GM18951 (cell line): ENCODE data around the gene IL22RA2.

Source experiments
- POLR2A ChIP-seq: IDR thresholded peaks from 4 replicates; pipeline ENCODE4 v1.6.1; 2011; ENCODE audit warnings: mild to moderate bottlenecking; ENCODE audit not compliant: insufficient read length, insufficient read depth; ENCODE audit errors: extremely low read depth
- in situ Hi-C: fragments of 300-500 bp; cut with MboI; formaldehyde crosslinking; loops from one replicate; pipeline ENCODE4 v1.12.0; 2022; ENCODE audit warnings: low sequenced_read_pairs, mixed read lengths, inconsistent platforms; ENCODE audit not compliant: unreplicated experiment

The IL22RA2 gene

GRCh38 chr6:137117581-137117980 is 55.9 kb downstream of the IL22RA2 start:
- no peak for TF ChIP-seq POLR2A
- in situ Hi-C loops: no loop called here

DNA sequence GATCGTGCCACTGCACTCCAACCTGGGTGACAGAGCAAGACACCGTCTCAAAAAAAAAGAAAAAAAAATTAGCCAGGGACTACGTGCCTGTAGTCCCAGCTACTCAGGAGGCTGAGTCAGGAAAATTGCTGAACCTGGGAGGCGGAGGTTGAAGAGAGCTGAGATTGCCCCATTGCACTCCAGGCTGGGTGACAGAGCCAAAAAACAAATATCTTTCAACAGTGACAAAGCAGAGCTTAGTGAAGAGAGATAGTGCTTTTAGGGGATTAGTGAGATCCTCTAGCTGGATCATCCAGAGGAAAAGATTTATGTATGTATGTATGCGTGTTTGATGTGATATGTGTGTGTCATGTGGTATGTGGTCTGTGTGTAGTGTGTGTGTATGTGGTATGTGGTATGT is 56.6 kb downstream of the IL22RA2 start:
- TF ChIP-seq POLR2A: no peak
- in situ Hi-C loops: no loop called here

DNA sequence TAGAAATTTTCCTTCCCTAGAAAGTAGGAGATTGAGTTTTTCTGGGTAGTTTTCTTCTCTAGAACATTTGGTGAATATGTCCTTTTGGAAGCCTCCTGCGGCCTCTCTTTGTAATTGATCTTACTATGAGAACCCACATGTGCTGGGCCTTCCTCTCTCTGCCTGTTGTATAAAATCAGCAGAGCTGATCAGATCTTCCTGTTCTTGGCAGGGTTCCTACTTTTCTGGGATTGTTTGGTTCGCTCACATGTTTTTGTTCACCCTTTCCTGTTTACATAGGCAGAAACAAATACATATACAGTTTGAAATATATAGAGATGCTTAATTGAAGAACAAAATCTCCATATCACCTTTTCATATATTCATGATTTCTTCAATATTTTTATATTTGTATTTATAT is 57.8 kb downstream of the IL22RA2 start:
- in situ Hi-C loops: no loop called here
- no peak for TF ChIP-seq POLR2A

DNA sequence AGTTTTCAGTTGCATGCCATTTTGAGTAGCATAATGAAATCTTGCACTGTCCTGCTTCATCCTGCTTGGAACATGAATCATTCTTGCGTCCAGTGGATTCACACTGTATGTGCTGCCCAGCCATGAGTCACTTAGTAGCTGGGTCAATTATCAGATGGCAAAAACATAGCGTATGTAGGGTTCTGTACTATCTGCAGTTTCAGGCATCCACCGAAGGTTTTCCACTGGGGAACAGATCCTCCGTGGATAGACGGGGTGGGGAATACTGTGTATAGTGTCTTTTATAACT is 61.4 kb downstream of the IL22RA2 start:
- in situ Hi-C loops: no loop called here
- TF ChIP-seq POLR2A: no peak

DNA sequence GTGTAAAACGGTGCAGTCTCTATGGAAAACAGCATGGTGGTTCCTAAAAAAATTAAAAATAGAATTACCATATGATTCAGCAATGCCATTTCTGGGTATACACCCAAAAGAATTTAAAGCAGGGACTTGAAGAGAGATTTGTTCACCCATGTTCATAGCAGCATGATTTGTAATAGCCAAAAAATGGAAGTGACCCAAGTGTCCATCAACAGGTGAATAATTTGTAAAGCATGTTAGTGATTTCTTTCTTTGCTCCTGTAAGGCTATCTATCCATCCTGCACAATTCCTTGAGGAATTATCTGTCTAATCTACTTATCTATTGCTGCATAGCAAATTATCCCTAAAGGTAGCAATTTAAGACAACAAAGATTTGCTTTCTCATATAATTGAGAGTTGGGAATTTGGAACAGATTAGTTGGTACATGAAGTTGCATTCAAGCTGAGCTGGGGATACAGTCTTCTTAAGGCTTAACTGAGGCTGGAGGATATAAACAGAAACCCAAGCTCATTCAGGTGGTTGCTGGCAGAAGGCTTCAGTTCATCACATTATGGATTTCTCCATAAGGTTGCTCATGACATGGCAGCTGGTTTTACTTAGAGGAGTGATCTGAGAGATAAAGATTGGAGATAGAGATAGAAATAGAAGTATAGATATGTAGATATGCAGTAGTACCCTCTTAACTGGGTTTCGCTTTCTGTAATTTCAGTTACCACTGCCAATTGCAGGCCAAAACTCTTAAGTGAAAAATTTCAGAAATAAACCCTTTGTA is 62.0 kb downstream of the IL22RA2 start:
- no peak for TF ChIP-seq POLR2A
- in situ Hi-C loops: no loop called here

DNA sequence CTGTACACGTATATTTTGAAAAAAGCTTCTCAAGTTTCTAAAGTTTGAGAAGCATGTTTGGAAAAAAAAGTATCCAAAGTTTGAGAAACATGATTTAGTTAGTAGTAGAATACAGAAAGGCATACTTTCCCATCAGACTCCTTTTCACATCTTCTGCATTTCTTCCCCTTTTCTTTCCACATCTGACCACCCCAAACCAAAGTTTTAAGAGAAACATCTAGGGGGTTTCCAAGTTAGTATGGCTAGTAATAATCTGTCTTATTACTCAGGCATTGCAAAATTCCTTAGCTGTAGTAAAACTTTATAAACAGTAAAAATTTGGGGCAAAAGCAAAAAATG is 65.7 kb downstream of the IL22RA2 start:
- no peak for TF ChIP-seq POLR2A
- in situ Hi-C loops: loop anchor here (10.0 kb wide), 1 partner anchor 57 kb away; no protein-coding TSS in a partner anchor

DNA sequence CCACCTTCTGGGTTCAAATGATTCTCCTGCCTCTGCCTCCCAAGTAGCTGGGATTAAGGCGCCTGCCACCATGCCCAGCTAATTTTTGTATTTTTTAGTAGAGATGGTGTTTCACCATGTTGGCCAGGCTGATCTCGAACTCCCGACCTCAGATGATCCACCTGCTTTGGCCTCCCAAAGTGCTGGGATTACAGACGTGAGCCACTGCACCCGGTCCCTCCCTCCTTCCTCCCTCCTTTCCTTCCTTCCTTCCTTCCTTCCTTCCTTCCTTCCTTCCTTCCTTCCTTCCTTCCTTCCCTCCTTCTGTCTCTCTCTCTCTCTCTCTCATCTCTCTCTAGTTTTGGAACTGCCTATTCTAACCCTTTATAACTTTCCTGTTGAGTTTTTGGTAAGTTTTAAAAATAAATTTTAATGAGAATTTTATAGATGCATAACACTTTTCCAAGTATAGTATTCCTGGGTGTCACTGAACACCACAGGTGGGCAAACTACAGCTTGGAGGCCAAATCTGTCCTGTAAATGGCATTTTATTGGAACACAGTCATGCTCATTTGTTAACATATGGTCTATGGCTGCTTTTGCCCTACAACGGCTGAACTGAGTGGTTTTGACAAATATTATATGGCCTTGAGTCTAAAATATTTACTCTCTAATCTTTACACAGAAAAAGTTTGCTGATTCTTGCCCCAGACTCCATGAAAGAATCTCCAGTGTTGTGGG is 66.2 kb downstream of the IL22RA2 start:
- in situ Hi-C loops: loop anchor here (10.0 kb wide), 1 partner anchor 58 kb away; no protein-coding TSS in a partner anchor

DNA sequence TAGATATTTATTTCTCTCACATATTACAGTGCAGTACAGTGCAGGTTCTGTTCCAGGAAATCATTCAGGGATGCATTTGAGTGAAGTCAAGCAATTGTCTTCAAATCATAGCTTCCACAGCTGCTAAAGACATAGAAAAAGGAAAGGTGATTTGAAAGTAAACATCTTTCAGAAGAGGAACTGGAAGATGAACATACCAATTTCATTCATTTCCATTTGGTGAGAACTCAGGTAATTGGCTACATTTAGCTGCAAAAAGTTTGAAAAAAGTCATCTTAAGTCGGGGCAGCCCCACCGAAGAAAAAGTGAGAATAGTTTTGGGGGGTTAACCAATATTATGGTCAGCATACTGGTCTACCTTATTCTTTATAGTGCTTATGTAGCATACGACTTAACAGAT is 67.3 kb downstream of the IL22RA2 start:
- TF ChIP-seq POLR2A: no peak
- in situ Hi-C loops: loop anchor here (10.0 kb wide), 1 partner anchor 59 kb away; no protein-coding TSS in a partner anchor

- no peak for TF ChIP-seq POLR2A
- in situ Hi-C loops: loop anchor here (10.0 kb wide), 1 partner anchor 59 kb away; no protein-coding TSS in a partner anchor
Measured at GRCh38 chr6:137105375-137105774, 68.1 kb downstream of the IL22RA2 start.

DNA sequence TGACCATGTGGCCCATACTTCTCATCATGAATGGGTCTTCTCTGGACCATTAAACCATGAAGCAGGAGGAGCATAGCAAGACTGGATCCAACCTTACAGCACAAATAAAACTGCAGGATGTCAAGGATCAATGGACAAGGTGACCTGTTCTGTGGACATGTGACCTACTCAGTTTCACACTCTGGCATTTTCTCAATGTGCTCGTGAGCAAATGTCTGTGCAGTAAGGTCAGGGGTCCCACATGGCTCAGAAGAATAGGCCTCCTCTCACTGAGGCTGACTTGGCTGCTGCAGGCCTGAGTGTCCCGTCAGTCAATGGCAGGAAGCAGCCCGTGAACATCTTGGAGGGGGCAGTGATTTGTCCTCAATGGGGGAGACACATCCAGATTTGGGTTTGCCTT is 68.5 kb downstream of the IL22RA2 start:
- no peak for TF ChIP-seq POLR2A
- in situ Hi-C loops: loop anchor here (10.0 kb wide), 1 partner anchor 60 kb away; no protein-coding TSS in a partner anchor

DNA sequence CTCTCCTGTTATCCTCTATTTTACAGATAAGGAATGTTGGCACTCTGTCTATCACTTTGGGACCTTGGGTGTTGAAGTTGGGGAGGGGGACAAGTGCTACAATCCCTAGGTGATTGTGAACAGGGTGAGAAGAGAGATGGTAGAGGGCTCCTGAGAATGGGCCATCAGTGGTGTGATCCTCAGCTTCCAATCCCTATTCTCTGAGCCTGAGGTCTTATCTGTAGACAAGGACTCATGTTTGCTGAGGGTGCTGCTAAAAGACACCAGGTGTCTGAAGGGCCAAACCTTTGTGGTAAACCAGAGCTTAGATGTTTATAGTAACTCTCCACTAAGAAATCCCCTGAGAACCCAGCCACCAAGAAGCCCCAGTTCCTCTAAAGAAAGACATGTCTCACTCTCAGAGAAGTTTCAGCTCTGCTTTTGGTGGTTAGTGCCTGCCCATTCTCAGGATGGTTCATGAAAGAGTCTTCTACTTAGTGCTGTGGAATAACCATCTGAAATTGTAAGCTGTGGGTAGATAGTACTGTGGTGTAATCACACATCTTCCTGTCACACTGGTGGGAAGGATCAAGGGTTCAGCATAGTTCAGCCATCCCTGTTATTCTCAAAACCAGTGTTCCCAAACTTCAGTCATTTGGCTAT is 70.5 kb downstream of the IL22RA2 start:
- in situ Hi-C loops: loop anchor here (10.0 kb wide), 1 partner anchor 62 kb away; no protein-coding TSS in a partner anchor
- no peak for TF ChIP-seq POLR2A

- TF ChIP-seq POLR2A: no peak
- in situ Hi-C loops: loop anchor here (10.0 kb wide), 1 partner anchor 63 kb away; no protein-coding TSS in a partner anchor
Measured at GRCh38 chr6:137102050-137102848, 71.2 kb downstream of the IL22RA2 start.
